HG03196 (cell line): Measurements from ENCODE around the gene TTPAL.

Experiments used
- ATAC-seq: cut with Tn5 transposase; IDR thresholded peaks from one replicate; pipeline ENCODE4 v1.9.1; 2021; ENCODE audit not compliant: unreplicated experiment

Gene TTPAL

DNA sequence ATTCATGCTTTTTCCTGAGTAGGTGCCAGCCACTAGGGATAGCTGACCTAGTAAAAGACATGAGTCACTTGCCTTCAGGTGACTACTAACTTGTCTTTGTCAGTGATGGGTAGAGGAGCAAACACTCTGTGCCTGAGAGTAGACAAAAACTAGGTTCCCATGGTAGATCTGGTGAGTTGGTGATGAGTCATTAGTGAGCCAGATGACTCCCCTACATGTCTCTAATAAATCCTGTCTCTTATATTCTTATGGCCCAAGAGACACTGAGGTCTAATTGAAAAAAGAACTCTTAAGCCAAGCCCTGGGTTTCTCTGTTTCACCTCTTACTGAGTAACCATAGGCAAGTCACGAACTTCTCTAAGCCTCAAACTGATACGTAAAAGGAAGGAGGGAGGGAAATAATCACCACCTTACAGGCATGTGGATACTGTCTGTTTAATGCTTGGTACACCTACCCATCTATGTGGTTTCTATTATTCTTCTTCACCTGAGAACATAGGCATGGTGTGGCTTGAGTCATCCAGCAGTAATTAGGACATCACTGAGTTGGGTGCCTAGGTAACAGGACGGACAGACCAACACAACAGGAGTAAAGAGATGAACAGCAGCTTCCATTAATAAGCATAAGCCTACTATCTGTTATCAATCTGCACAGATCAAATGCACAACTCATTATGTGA, 20.3 kb downstream of the TTPAL start:
- no peak for ATAC-seq

DNA sequence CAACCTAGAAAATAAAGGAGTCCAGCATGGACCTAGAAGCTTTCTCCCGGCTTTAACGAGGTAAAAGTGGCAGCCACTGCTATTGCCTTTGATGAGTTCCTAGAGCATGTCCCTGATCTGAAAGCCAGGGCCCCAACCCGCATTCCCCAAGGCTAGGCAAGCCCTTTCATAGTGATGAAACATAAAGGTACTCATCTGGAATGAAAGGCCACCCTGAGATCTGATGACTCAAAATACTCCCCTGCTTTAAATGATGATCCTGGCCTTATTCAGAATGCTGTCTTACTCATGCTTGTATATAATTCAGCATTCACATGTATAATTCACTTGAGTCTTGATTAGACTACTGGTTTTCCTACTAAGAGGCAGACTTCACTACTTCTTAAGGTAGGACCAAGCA, 21.3 kb downstream of the TTPAL start:
- ATAC-seq: no peak

GRCh38 chr20:44497761-44498160, 22.1 kb downstream of the TTPAL start:
- no peak for ATAC-seq

DNA sequence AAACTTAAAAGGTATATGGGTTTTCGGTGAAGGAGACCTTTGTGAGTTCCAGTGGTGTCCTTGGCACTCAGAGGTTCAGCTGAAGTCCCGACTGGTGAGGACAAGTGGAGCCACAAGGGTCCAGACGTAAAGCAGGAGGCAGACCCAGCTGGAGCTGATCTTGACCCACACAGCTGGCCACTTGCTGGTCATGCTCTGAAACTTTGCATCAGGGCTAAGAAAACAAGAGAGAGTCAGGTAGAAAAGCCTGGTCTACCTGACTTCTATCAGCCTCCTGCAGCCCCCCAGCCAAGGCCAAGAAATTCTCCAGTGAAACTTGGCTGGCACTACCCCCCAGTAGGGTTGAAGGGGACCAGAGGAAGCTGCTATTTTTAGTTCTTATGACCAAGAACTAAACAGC, 24.5 kb downstream of the TTPAL start:
- ATAC-seq: no peak

DNA sequence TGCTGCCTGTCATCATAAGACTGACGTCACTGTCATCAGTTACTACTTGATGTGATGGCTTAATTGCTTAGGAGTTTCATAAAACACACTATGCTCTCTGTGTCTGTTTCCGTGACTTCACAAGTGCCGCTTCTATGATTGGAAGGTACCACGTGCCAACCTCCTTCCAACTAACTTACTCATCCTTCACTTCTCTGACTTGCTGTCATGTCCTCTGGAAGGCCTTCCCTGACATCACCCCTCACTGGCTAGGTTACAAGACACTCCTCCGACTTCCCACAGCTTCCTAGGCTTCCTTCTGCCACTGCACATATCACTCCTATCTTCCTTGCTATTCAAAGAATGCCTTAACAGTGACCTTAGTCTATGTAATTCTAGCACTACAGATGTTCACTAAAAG, 25.8 kb downstream of the TTPAL start:
- no peak for ATAC-seq

- ATAC-seq: no peak
These were observed 27.3 kb downstream of the TTPAL start for GRCh38 chr20:44502968-44503367.

GRCh38 chr20:44504402-44505307, 29.0 kb downstream of the TTPAL start:
- ATAC-seq: no peak

DNA sequence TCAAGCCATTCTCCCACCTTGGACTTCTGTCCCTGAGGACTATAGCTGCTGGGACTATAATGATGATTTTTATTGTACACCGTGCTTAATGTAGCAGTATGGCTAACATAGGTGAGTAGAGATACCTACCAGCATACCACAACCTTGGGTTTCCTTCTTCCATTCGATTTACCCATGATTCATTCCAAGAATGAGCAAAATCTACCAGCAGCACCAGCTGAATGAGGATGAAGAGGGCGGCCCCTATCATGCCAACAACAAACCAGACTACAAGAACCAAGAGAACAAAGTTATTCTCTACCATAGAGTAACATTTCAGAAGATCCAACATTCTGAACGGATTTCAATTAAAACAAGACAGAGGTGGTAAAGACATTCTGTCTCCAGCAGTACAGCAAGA, 34.1 kb downstream of the TTPAL start:
- no peak for ATAC-seq

- no peak for ATAC-seq
These were observed 38.2 kb downstream of the TTPAL start for GRCh38 chr20:44513871-44514270.

DNA sequence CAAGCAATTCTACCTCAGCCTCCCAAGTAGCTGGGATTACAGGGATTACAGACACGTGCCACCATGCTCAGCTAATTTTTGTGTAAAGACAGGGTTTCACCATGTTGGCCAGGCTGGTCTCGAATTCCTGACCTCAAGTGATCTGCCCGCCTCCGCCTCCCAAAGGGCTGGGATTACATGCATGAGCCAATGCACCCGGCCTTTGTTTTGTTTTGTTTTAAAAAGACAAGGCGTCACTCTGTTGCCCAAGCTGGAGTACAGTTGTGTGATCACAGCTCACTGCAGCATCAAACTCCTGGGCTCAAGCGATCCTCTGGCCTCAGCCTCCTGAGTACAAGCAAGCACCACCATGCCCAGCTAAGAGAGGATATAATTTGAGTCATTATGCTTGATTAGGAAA, 40.8 kb downstream of the TTPAL start:
- ATAC-seq: no peak

DNA sequence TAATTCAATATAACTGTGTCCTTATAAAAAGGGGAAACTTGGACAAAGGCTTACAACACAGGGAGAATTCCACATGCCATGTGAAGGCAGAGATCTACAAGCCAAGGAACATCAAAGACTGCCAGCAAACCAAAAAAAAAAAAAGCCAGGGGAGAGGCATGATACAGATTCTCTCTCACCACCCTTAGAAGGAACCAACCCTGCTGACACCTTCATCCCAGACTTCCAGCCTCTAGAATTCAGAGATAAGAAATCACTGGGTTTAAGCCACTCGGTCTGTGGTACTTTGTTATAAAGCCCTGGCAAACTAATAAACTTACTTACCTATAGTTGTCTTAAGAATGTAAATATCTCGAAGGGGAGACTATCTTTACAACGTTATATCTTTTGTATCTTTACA, 41.8 kb downstream of the TTPAL start:
- ATAC-seq: no peak

GRCh38 chr20:44518248-44518647, 42.6 kb downstream of the TTPAL start:
- ATAC-seq: no peak

DNA sequence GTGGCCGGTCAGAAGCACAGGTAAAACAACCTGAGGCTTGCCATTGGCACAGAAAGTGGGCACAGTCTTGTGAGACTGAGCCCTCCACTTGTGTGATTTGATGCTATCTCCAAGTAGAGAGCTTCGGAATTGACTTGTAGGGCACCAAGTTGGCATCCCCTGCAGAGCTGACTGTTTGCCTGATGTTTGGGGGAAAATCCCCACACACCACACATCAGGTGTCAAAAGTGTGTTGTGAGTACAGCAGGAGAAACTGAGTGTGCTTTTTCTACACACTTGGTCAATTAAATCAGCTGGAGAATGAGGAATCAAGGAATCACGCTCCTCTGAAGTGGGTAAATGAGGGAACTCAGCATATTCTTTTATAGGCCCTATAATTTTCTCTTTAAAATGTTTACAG, 45.2 kb downstream of the TTPAL start:
- ATAC-seq: no peak

- ATAC-seq: peak; percentile 92
These were observed 46.1 kb downstream of the TTPAL start, which contains the start of gene SERINC3 for GRCh38 chr20:44521484-44522481. TSS of gene SERINC3 (minus strand) at chr20:44522070. CDS start at chr20:44521951, 119 bp downstream.

DNA sequence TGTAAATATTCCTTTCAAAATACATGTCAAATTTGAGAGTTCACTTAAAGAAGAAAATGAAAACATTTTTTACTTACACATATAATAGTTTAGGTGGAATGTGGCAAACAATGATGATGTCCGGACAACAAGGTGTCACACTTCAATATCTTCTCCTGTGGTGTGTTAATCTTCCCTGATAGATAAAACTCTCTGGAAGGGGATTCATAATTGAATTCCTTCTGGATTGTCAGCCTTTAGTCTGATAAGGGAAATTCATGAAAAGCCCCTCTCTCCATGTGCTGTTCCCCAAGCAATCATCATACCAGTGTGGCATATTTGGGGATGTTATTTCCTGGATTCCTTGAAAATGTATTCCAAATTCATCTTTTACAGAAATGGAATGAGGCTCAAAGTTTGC, 47.2 kb downstream of the TTPAL start:
- no peak for ATAC-seq

DNA sequence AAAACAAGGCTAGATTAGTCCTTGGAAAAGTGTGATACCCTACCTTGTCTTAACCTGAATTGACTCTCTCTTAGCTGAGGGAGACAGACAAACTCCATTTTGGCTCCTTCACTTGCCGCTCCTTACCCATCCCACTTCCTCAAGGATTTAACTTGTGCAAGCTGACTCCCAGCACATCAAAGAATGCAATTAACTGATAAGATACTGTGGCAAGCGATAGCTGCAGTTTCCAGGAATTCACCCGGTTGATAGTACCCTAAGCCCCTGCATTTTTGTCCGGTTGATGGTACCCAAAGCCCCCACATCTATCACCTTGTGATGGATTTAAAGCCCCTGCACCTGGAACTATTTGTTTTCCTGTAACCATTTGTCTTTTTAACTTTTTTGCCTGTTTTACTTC, 48.1 kb downstream of the TTPAL start:
- no peak for ATAC-seq

GRCh38 chr20:44526129-44526528, 50.5 kb downstream of the TTPAL start:
- no peak for ATAC-seq

- no peak for ATAC-seq
These were observed 52.1 kb downstream of the TTPAL start for GRCh38 chr20:44527716-44528199.

- ATAC-seq: no peak
These were observed 52.6 kb downstream of the TTPAL start for GRCh38 chr20:44528309-44528708.

- no peak for ATAC-seq
These were observed 56.7 kb downstream of the TTPAL start for GRCh38 chr20:44532259-44532980.
